ENCODE measurements around the gene SUGCT. TPM values are rescaled to one million over a fixed set of nuclear protein-coding genes. Genes with fewer than 3 reads are reported as not detected.
A peak's percentile ranks its signal among the peaks of the same experiment; 100 is the strongest.

The SUGCT gene
- total RNA-seq, 1 experiment from 2014 or later: 1.5 TPM

GRCh38 chr7:40870108-40870507, 735.3 kb downstream of the SUGCT start:
- intact Hi-C loops (cut with micrococcal nuclease; ENCODE audit: unreplicated experiment): no loop called here
- Histone ChIP-seq H3K27me3 (replicated peaks; ENCODE audit: insufficient read depth, low read depth, low read length, poor library complexity) (no peaks in the 10 kb centered on the region), H3K4me1 (ENCODE audit: insufficient read depth, low read length, poor library complexity, severe bottlenecking) (no peaks in the 10 kb centered on the region), H3K27ac (ENCODE audit: low read depth, low read length, poor library complexity, severe bottlenecking) (no peak overlapping the region), H3K9me3 (ENCODE audit: low read depth, low read length, poor library complexity, severe bottlenecking) (no peaks in the 10 kb centered on the region), H3K36me3 (ENCODE audit: insufficient read depth, low read length, poor library complexity, severe bottlenecking) (no peaks in the 10 kb centered on the region), H3K4me3 (ENCODE audit: low read depth, low read length, poor library complexity, severe bottlenecking) (no peak overlapping the region)
- BruUV-seq (replicated peaks): no TSS peak
- no peak for TF ChIP-seq EZH2 (IDR thresholded peaks at IDR 0.05; ENCODE audit: borderline replicate concordance, low read depth, low read length, poor library complexity, severe bottlenecking)
- TF ChIP-seq CTCF (conservative IDR thresholded peaks at IDR 0.05; ENCODE audit: low read depth, low read length): no peak
- POLR2A ChIA-PET (ENCODE audit: low non-redundant PET): no interaction called here
- DNase-seq (ENCODE audit: low spot score): no peak
- CTCF ChIA-PET: no interaction called here

- no peaks in the 10 kb centered on the region for H3K9me3 ChIP-seq (ENCODE audit: low read depth, low read length, poor library complexity, severe bottlenecking)
- CTCF ChIA-PET: no interaction called here
- no TSS peak for BruUV-seq (replicated peaks)
- H3K4me3 ChIP-seq (ENCODE audit: low read depth, low read length, poor library complexity, severe bottlenecking): no peak overlapping the region
- intact Hi-C loops (cut with micrococcal nuclease; ENCODE audit: unreplicated experiment): no loop called here
- H3K36me3 ChIP-seq (ENCODE audit: insufficient read depth, low read length, poor library complexity, severe bottlenecking): no peaks in the 10 kb centered on the region
- no peaks in the 10 kb centered on the region for H3K27me3 ChIP-seq (replicated peaks; ENCODE audit: insufficient read depth, low read depth, low read length, poor library complexity)
- POLR2A ChIA-PET (ENCODE audit: low non-redundant PET): no interaction called here
- TF ChIP-seq CTCF (conservative IDR thresholded peaks at IDR 0.05; ENCODE audit: low read depth, low read length): no peak
- no peak for TF ChIP-seq EZH2 (IDR thresholded peaks at IDR 0.05; ENCODE audit: borderline replicate concordance, low read depth, low read length, poor library complexity, severe bottlenecking)
- no peak overlapping the region for H3K27ac ChIP-seq (ENCODE audit: low read depth, low read length, poor library complexity, severe bottlenecking)
- DNase-seq (ENCODE audit: low spot score): no peak
- H3K4me1 ChIP-seq (ENCODE audit: insufficient read depth, low read length, poor library complexity, severe bottlenecking): no peaks in the 10 kb centered on the region
These were observed 738.4 kb downstream of the SUGCT start for GRCh38 chr7:40873248-40873647.

- ChIA-PET CTCF (no interaction called here), POLR2A (ENCODE audit: low non-redundant PET) (no interaction called here)
- H3K9me3 ChIP-seq (ENCODE audit: low read depth, low read length, poor library complexity, severe bottlenecking): no peaks in the 10 kb centered on the region
- peak; percentile 17 for DNase-seq (ENCODE audit: low spot score)
- no TSS peak for BruUV-seq (replicated peaks)
- no peaks in the 10 kb centered on the region for H3K36me3 ChIP-seq (ENCODE audit: insufficient read depth, low read length, poor library complexity, severe bottlenecking)
- TF ChIP-seq CTCF (conservative IDR thresholded peaks at IDR 0.05; ENCODE audit: low read depth, low read length): no peak
- TF ChIP-seq EZH2 (IDR thresholded peaks at IDR 0.05; ENCODE audit: borderline replicate concordance, low read depth, low read length, poor library complexity, severe bottlenecking): no peak
- no peak overlapping the region for H3K4me3 ChIP-seq (ENCODE audit: low read depth, low read length, poor library complexity, severe bottlenecking)
- intact Hi-C loops (cut with micrococcal nuclease; ENCODE audit: unreplicated experiment): no loop called here
- H3K27ac ChIP-seq (ENCODE audit: low read depth, low read length, poor library complexity, severe bottlenecking): no peak overlapping the region
- no peaks in the 10 kb centered on the region for H3K27me3 ChIP-seq (replicated peaks; ENCODE audit: insufficient read depth, low read depth, low read length, poor library complexity)
- H3K4me1 ChIP-seq (ENCODE audit: insufficient read depth, low read length, poor library complexity, severe bottlenecking): no peaks in the 10 kb centered on the region
These were observed 740.0 kb downstream of the SUGCT start for GRCh38 chr7:40874756-40875155.

Data from A673 (cell line).